ENCODE data around the gene ZNF692. TPM values are rescaled to one million over a fixed set of nuclear protein-coding genes. Genes with fewer than 3 reads are reported as not detected.

Gene ZNF692
- total RNA-seq, 2 donors from 2014 or later: 65.0 to 99.7 TPM

DNA sequence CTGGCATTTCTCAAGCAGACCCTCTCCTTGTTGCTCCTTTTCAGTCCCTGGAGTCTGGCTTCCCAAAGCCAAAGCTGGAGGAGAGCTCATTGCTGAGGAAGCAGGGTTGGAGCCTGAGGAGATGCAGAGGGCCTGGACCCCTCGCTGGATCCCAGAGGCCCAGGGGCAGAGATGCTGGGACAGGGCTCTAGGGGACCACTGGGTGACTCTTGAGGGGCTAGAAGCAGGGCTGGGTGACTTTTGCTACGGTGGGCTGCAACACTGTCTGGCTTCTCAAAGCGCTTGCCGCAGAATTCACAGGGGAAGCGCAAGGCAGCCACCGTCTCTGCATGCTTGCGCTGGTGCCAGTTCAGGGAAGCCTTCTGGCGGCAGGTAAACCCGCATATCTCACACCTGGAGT lies 8.8 kb downstream of the ZNF692 start:
- DNase-seq (ENCODE audit: low spot score): no peak
- Histone ChIP-seq H3K36me3 (peaks cover 9 to 34% of the 10 kb centered on the region in 2 donors), H3K4me1 (replicated peaks) (no peaks in the 10 kb centered on the region), H3K27ac (no peak overlapping the region), H3K9me3 (no peaks in the 10 kb centered on the region), H3K27me3 (replicated peaks; ENCODE audit: insufficient read depth) (no peaks in the 10 kb centered on the region), H3K4me3 (no peak overlapping the region)
- intact Hi-C loops (cut with DNase I): no loop called here
- 81% methylated on average over 9 of the region's 9 CpGs for WGBS
- TF ChIP-seq POLR2A (IDR thresholded peaks at IDR 0.05) (no peak), POLR2AphosphoS5 (IDR thresholded peaks at IDR 0.05) (no peak)
- TF ChIP-seq, protein P1, sequence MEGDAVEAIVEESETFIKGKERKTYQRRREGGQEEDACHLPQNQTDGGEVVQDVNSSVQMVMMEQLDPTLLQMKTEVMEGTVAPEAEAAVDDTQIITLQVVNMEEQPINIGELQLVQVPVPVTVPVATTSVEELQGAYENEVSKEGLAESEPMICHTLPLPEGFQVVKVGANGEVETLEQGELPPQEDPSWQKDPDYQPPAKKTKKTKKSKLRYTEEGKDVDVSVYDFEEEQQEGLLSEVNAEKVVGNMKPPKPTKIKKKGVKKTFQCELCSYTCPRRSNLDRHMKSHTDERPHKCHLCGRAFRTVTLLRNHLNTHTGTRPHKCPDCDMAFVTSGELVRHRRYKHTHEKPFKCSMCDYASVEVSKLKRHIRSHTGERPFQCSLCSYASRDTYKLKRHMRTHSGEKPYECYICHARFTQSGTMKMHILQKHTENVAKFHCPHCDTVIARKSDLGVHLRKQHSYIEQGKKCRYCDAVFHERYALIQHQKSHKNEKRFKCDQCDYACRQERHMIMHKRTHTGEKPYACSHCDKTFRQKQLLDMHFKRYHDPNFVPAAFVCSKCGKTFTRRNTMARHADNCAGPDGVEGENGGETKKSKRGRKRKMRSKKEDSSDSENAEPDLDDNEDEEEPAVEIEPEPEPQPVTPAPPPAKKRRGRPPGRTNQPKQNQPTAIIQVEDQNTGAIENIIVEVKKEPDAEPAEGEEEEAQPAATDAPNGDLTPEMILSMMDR (IDR thresholded peaks at IDR 0.05): no peak

DNA sequence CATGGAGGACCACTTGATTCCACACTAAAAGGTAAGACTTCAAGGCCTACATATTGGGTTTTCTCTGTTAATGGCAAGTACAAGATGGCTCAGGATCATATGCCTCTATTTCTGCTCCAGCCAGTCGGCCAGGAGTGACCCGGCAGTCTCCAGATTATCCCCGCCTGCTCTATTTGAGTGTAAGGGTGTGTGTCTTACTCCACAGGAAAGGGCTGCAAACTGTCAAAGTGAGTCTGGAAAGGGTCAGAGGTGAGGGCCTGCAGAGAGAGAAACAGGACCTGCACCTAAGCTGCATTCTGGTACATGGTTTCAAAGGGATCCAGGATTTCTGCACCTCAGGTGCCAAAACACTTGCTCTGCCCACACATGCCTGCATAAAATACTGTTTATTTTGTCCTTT lies 9.2 kb downstream of the ZNF692 start:
- H3K9me3 ChIP-seq: no peaks in the 10 kb centered on the region
- H3K4me1 ChIP-seq (replicated peaks): no peaks in the 10 kb centered on the region
- H3K27ac ChIP-seq: no peak overlapping the region
- H3K36me3 ChIP-seq: peaks cover 9 to 34% of the 10 kb centered on the region in 2 donors
- no peak for DNase-seq (ENCODE audit: low spot score)
- WGBS: 82% methylated on average over 3 of the region's 3 CpGs
- intact Hi-C loops (cut with DNase I): no loop called here
- H3K4me3 ChIP-seq: no peak overlapping the region
- no peak for TF ChIP-seq POLR2A (IDR thresholded peaks at IDR 0.05)
- TF ChIP-seq, protein P1 (IDR thresholded peaks at IDR 0.05): no peak
- no peak for TF ChIP-seq POLR2AphosphoS5 (IDR thresholded peaks at IDR 0.05)
- H3K27me3 ChIP-seq (replicated peaks; ENCODE audit: insufficient read depth): no peaks in the 10 kb centered on the region

DNA sequence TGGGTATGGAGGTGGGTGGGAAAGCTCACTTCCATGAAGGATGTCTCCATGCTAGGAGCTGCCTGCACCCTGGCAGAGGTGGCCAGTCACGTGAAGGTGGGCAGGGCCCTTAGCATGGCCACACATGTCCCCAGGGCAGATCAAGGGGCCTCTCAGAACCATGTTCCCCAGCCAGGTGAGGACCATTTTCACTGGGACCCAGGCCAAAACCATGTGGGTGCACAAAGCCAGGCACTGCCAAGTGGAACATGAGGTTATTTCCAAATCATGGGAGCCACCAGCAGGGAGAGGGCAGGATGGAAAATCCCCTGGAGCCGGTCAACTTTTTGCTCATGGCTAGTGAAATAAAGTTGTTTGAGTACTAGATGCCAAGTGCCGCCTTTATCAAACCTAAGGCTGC lies 9.7 kb downstream of the ZNF692 start:
- Histone ChIP-seq H3K27ac (no peak overlapping the region), H3K4me1 (replicated peaks) (no peaks in the 10 kb centered on the region), H3K4me3 (no peak overlapping the region), H3K36me3 (peaks cover 9 to 34% of the 10 kb centered on the region in 2 donors), H3K9me3 (no peaks in the 10 kb centered on the region), H3K27me3 (replicated peaks; ENCODE audit: insufficient read depth) (no peaks in the 10 kb centered on the region)
- no peak for DNase-seq (ENCODE audit: low spot score)
- intact Hi-C loops (cut with DNase I): no loop called here
- 78% methylated on average over 3 of the region's 3 CpGs for WGBS
- TF ChIP-seq POLR2AphosphoS5 (IDR thresholded peaks at IDR 0.05) (no peak), POLR2A (IDR thresholded peaks at IDR 0.05) (no peak)
- TF ChIP-seq, protein P1 (IDR thresholded peaks at IDR 0.05): no peak

DNA sequence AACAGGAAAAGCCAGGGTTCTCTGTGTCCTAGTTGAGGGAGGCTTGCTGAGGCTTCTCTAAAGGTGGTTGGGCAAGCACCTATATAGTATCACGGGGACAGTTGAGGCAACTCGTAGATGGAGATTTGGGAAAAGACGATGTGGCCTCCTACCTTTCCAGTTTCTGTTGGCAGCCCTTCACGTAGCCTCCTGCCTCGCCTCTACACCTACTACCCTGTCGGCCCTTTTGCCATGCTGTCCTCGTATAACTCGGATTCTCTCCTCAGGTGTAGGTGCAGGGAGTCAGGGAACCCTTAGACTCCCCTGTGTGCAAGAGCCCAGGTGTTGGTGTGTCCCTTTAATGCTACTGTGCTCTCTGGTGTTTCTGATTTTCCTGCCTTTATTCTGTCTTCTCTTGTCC lies 10.3 kb downstream of the ZNF692 start:
- Histone ChIP-seq H3K27ac (no peak overlapping the region), H3K4me1 (replicated peaks) (no peaks in the 10 kb centered on the region), H3K36me3 (peaks cover 9 to 30% of the 10 kb centered on the region in 2 donors), H3K9me3 (no peaks in the 10 kb centered on the region), H3K4me3 (no peak overlapping the region), H3K27me3 (replicated peaks; ENCODE audit: insufficient read depth) (no peaks in the 10 kb centered on the region)
- DNase-seq (ENCODE audit: low spot score): no peak
- WGBS: 89% methylated on average over 8 of the region's 8 CpGs
- TF ChIP-seq POLR2A (IDR thresholded peaks at IDR 0.05): no peak
- TF ChIP-seq, protein P1 (IDR thresholded peaks at IDR 0.05): no peak
- no peak for TF ChIP-seq POLR2AphosphoS5 (IDR thresholded peaks at IDR 0.05)
- intact Hi-C loops (cut with DNase I): no loop called here

DNA sequence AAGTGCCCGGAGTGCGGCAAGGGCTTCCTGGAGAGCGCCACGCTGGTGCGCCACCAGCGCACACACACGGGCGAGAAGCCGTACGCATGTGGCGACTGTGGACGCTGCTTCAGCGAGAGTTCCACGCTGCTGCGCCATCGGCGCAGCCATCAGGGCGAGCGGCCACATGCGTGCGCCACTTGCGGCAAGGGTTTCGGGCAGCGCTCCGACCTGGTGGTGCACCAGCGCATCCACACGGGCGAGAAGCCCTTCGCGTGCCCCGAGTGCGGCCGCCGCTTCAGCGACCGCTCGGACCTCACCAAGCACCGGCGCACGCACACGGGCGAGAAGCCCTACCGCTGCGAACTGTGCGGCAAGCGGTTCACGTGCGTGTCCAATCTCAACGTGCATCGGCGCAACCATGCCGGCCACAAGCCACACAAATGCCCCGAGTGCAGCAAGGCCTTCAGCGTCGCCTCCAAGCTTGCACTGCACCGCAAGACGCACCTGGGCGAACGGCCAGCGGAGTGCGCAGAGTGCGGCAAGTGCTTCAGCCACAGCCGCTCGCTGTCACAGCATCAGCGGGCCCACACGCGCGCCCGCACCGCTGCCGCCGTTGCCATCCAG lies 10.8 kb downstream of the ZNF692 start:
- intact Hi-C loops (cut with DNase I): no loop called here
- Histone ChIP-seq H3K9me3 (no peaks in the 10 kb centered on the region), H3K4me1 (replicated peaks) (no peaks in the 10 kb centered on the region), H3K4me3 (no peak overlapping the region), H3K36me3 (peaks cover 9 to 30% of the 10 kb centered on the region in 2 donors), H3K27me3 (replicated peaks; ENCODE audit: insufficient read depth) (no peaks in the 10 kb centered on the region), H3K27ac (no peak overlapping the region)
- 94% methylated on average over 67 of the region's 72 CpGs for WGBS
- TF ChIP-seq POLR2AphosphoS5 (IDR thresholded peaks at IDR 0.05) (no peak), POLR2A (IDR thresholded peaks at IDR 0.05) (no peak)
- TF ChIP-seq, protein P1 (IDR thresholded peaks at IDR 0.05): no peak
- no peak for DNase-seq (ENCODE audit: low spot score)

Data from prostate gland (tissue), 2 donors.